Fibroblast of lung (primary cell): ENCODE results near the gene CORO6. TPM values are rescaled to one million over a fixed set of nuclear protein-coding genes. Genes with fewer than 3 reads are reported as not detected.

ENCODE experiments used
- DNase-seq, 2 donors: peaks; one replicate each; pipeline versions ENCODE4 v3.0.0 to v3.0.0-alpha.2; 2010; ENCODE audit warnings: low read depth in 2 of 2
- H2AFZ ChIP-seq: 2 replicates; pipeline ENCODE4 v1.5.1; 2012; ENCODE audit warnings: low read length, control low read depth, inconsistent platforms
- H3K27ac ChIP-seq: 2 replicates; pipeline ENCODE4 v1.5.1; 2011; ENCODE audit warnings: low read length, control low read depth; ENCODE audit not compliant: insufficient read depth
- H3K27me3 ChIP-seq: 2 replicates; pipeline ENCODE4 v1.5.1; 2011; ENCODE audit warnings: mild to moderate bottlenecking, low read length; ENCODE audit not compliant: control insufficient read depth, insufficient read depth
- H3K36me3 ChIP-seq: 2 replicates; pipeline ENCODE4 v1.5.1; 2011; ENCODE audit warnings: low read length; ENCODE audit not compliant: control insufficient read depth, insufficient read depth
- H3K4me1 ChIP-seq: 2 replicates; pipeline ENCODE4 v1.5.1; 2011; ENCODE audit warnings: low read length; ENCODE audit not compliant: control insufficient read depth, insufficient read depth; ENCODE audit errors: extremely low read depth
- H3K4me2 ChIP-seq: 2 replicates; pipeline ENCODE4 v1.5.1; 2011; ENCODE audit warnings: low read length, control low read depth; ENCODE audit not compliant: insufficient read depth; ENCODE audit errors: extremely low read depth
- H3K4me3 ChIP-seq, 4 experiments: fragments of 200-600 bp in 1 of 4; sonication (generic) in 1 of 4; replicated peaks in 1 of 4; 2 replicates each; pipeline ENCODE4 v1.5.1; 2011 to 2016; ENCODE audit warnings: low read length in 4 of 4, low read depth in 3 of 4, mild to moderate bottlenecking in 3 of 4, control low read depth in 2 of 4, inconsistent platforms in 1 of 4, mixed read lengths in 1 of 4; ENCODE audit not compliant: insufficient read depth in 1 of 4; ENCODE audit errors: control extremely low read depth in 1 of 4
- H3K79me2 ChIP-seq: 2 replicates; pipeline ENCODE4 v1.5.1; 2012; ENCODE audit warnings: mild to moderate bottlenecking, low read length, inconsistent platforms; ENCODE audit not compliant: control insufficient read depth, insufficient read depth
- H3K9ac ChIP-seq: 2 replicates; pipeline ENCODE4 v1.5.1; 2011; ENCODE audit warnings: mild to moderate bottlenecking, low read length, control low read depth; ENCODE audit not compliant: insufficient read depth
- H3K9me3 ChIP-seq: 2 replicates; pipeline ENCODE4 v1.5.1; 2012; ENCODE audit warnings: low read depth, low read length; ENCODE audit not compliant: control insufficient read depth, insufficient read depth
- H4K20me1 ChIP-seq: 2 replicates; pipeline ENCODE4 v1.5.1; 2011; ENCODE audit warnings: low read length; ENCODE audit not compliant: control insufficient read depth, insufficient read depth; ENCODE audit errors: extremely low read depth
- EZH2 ChIP-seq: IDR thresholded peaks from 2 replicates; pipeline ENCODE4 v1.5.1; 2012; ENCODE audit warnings: low read length, control low read depth, mild to moderate bottlenecking; ENCODE audit errors: missing control alignments
- polyA plus RNA-seq, 2 donors: library from polyadenylated mRNA; depleted of rRNA in 1 of 2; stranded (reverse) in 1 of 2; unstranded in 1 of 2; fragments of >200 nt; gene quantifications; 2 replicates each; pipeline ENCODE4 v1.2.1, GENCODE V29; 2011 to 2012; ENCODE audit warnings: missing spikeins in 1 of 2
- total RNA-seq: library from RNA; depleted of rRNA; stranded (reverse); fragments of >200 nt; gene quantifications from 2 replicates; pipeline ENCODE4 v1.2.1, GENCODE V29; 2014
- TF ChIP-seq, protein P1 (sequence below), 2 donors: IDR thresholded peaks in 1 of 2; conservative IDR thresholded peaks in 1 of 2; 1 replicate in 1 of 2; 2 replicates in 1 of 2; pipeline ENCODE4 v1.5.1; 2011 to 2012; ENCODE audit warnings: low read length in 2 of 2, control low read depth in 1 of 2, inconsistent platforms in 1 of 2, low read depth in 1 of 2, mild to moderate bottlenecking in 1 of 2

Gene CORO6
- total and polyA plus RNA-seq, 2 donors (not counting 1 experiment from before 2014, with no cell fraction given), result 8.0 to 19.3 TPM

DNA sequence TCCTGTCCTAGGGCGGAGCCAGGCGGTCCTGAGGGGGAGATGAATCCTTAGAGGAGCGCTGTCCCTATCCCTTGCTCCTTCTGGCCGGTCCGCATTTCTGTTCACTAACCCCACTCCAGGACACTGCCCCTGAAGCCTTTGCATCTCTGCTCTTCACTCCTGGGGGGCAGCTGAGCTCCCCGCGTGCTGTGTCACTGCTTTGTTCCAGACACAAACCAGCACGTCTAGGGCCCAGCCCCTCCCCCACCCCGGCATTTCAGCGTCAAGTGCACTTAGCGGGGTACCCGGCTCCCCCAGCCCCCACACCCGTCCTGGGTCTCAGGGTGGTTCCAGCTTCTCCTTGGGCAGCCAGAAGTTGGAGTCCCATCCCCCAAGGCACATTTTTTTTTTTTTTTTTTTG, 8.9 kb downstream of the CORO6 start:
- Histone ChIP-seq H4K20me1 (no peaks in the 10 kb centered on the region), H3K79me2 (no peaks in the 10 kb centered on the region), H3K9ac (no peak overlapping the region), H3K4me1 (peaks cover 11% of the 10 kb centered on the region), H3K4me3 (peak overlapping the region in 1 of 4 experiments; percentile 27), H3K27me3 (no peaks in the 10 kb centered on the region), H3K27ac (no peak overlapping the region), H3K36me3 (no peaks in the 10 kb centered on the region), H2AFZ (peak overlapping the region; percentile 39), H3K4me2 (peak overlapping the region; percentile 41), H3K9me3 (no peaks in the 10 kb centered on the region)
- DNase-seq, result no peak
- TF ChIP-seq, protein P1, sequence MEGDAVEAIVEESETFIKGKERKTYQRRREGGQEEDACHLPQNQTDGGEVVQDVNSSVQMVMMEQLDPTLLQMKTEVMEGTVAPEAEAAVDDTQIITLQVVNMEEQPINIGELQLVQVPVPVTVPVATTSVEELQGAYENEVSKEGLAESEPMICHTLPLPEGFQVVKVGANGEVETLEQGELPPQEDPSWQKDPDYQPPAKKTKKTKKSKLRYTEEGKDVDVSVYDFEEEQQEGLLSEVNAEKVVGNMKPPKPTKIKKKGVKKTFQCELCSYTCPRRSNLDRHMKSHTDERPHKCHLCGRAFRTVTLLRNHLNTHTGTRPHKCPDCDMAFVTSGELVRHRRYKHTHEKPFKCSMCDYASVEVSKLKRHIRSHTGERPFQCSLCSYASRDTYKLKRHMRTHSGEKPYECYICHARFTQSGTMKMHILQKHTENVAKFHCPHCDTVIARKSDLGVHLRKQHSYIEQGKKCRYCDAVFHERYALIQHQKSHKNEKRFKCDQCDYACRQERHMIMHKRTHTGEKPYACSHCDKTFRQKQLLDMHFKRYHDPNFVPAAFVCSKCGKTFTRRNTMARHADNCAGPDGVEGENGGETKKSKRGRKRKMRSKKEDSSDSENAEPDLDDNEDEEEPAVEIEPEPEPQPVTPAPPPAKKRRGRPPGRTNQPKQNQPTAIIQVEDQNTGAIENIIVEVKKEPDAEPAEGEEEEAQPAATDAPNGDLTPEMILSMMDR (conservative IDR thresholded peaks at IDR 0.05 in 1 of 2, IDR thresholded peaks at IDR 0.05 in 1 of 2; ENCODE audit: low read depth in 1 of 2, low read length in 2 of 2), result no peak
- no peak for TF ChIP-seq EZH2

DNA sequence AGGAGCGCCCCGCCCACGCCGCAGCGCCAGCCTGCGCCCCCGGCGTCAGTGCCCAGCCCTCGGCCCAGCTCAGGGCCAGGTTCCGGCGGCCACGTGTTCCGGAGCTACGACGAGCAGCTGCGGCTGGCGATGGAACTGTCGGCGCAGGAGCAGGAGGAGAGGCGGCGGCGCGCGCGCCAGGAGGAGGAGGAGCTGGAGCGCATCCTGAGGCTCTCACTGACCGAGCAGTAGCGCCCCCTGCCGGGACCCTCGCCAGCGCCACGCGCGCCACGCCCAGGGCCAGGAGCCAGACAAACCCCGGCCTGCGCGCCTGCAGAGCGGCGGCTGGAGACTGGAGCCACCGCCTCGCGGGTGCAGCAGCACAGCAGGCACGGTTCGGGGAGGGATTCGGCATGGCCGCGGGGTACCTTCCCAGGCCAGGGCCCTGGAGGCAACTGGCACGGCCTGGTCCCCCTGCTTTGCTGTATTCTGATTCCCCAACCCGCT, 9.3 kb downstream of the CORO6 start:
- peak overlapping the region; percentile 41 for H3K4me2 ChIP-seq
- no peaks in the 10 kb centered on the region for H3K79me2 ChIP-seq
- peak overlapping the region; percentile 39 for H2AFZ ChIP-seq
- TF ChIP-seq, protein P1 (conservative IDR thresholded peaks at IDR 0.05 in 1 of 2, IDR thresholded peaks at IDR 0.05 in 1 of 2; ENCODE audit: low read depth in 1 of 2, low read length in 2 of 2), result peak; percentile 39 to 61
- no peak for TF ChIP-seq EZH2
- no peaks in the 10 kb centered on the region for H3K9me3 ChIP-seq
- H3K9ac ChIP-seq, result no peak overlapping the region
- peak overlapping the region in 1 of 4 experiments; percentile 27 for H3K4me3 ChIP-seq
- H3K27ac ChIP-seq, result no peak overlapping the region
- peak; percentile 75 to 87 for DNase-seq
- no peaks in the 10 kb centered on the region for H4K20me1 ChIP-seq
- H3K36me3 ChIP-seq, result no peaks in the 10 kb centered on the region
- H3K27me3 ChIP-seq, result no peaks in the 10 kb centered on the region
- H3K4me1 ChIP-seq, result peaks cover 10% of the 10 kb centered on the region

DNA sequence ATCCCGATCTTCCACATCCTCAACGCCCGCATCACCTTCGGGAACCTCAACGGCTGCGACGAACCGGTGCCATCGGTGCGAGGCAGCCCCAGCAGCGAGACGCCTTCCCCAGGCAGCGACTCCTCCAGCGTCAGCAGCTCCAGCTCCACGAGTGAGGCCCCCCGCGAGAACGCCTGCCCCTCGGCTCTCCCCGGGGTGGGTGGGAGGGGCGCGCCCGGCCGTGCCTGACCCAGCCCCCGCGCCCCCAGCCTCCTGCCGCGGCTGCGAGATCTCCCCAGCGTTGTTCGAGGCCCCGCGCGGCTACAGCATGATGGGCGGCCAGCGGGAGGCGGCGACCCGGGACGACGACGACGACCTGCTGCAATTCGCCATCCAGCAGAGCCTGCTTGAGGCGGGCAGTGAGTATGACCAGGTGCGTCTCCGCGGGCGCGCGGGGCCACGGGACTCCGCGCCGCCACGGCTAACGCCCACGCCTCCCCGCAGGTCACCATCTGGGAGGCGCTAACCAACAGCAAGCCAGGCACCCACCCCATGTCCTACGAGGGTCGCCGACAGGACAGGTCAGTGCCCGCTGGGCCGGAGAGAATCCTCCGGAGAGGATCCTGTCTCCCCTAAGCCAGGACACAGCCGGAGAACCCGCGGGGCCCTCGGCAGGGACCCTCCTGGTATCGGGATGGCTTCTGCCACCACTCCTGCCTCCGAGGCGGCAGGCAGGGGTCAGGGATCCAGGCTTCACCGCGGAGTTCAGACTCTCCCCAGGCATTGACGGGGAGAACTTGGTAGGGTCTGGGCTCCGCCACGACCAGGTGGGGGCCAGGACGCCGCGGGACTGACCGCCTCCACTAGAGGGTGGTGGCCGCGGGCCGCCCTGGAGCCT, 10.1 kb downstream of the CORO6 start:
- no peak overlapping the region for H3K27ac ChIP-seq
- H3K79me2 ChIP-seq, result no peaks in the 10 kb centered on the region
- H3K4me1 ChIP-seq, result peaks cover 10% of the 10 kb centered on the region
- no peak for TF ChIP-seq EZH2
- TF ChIP-seq, protein P1 (conservative IDR thresholded peaks at IDR 0.05 in 1 of 2, IDR thresholded peaks at IDR 0.05 in 1 of 2; ENCODE audit: low read depth in 1 of 2, low read length in 2 of 2), result no peak
- DNase-seq, result no peak
- no peak overlapping the region for H3K4me3 ChIP-seq
- H3K9ac ChIP-seq, result no peak overlapping the region
- no peak overlapping the region for H3K4me2 ChIP-seq
- no peaks in the 10 kb centered on the region for H4K20me1 ChIP-seq
- H3K9me3 ChIP-seq, result no peaks in the 10 kb centered on the region
- no peaks in the 10 kb centered on the region for H3K27me3 ChIP-seq
- H2AFZ ChIP-seq, result no peak overlapping the region
- no peaks in the 10 kb centered on the region for H3K36me3 ChIP-seq
